Neural progenitor cell (in vitro differentiated cells): ENCODE results near the gene PTX3. TPM values are rescaled to one million over a fixed set of nuclear protein-coding genes. Genes with fewer than 3 reads are reported as not detected.

Experiments
- DNase-seq: peaks from one replicate; pipeline ENCODE4 v3.0.0-alpha.2; 2016; ENCODE audit warnings: low spot score
- H2AFZ ChIP-seq: fragments of 200-600 bp; sonication (generic); replicated peaks from 2 replicates; pipeline ENCODE4 v1.6.1; 2016; ENCODE audit warnings: antibody characterized with exemption
- H3F3A ChIP-seq: fragments of 200-600 bp; sonication (generic); 2 replicates; pipeline ENCODE4 v1.6.1; 2016; ENCODE audit warnings: antibody characterized with exemption, low read depth
- H3K27ac ChIP-seq: fragments of 200-600 bp; sonication (generic); 2 replicates; pipeline ENCODE4 v1.5.1; 2016; ENCODE audit warnings: mild to moderate bottlenecking
- H3K27me3 ChIP-seq: fragments of 200-600 bp; sonication (generic); 2 replicates; pipeline ENCODE4 v1.6.1; 2016; ENCODE audit warnings: mild to moderate bottlenecking, moderate library complexity
- H3K36me3 ChIP-seq: fragments of 200-600 bp; sonication (generic); 2 replicates; pipeline ENCODE4 v1.5.1; 2016
- H3K4me1 ChIP-seq: fragments of 200-600 bp; sonication (generic); 2 replicates; pipeline ENCODE4 v1.6.1; 2016; ENCODE audit warnings: mixed run types
- H3K4me2 ChIP-seq: fragments of 200-600 bp; sonication (generic); 2 replicates; pipeline ENCODE4 v1.6.1; 2016
- H3K4me3 ChIP-seq: fragments of 200-600 bp; sonication (generic); 2 replicates; pipeline ENCODE4 v1.5.1; 2016
- H3K79me2 ChIP-seq: fragments of 200-600 bp; sonication (generic); 2 replicates; pipeline ENCODE4 v1.6.1; 2016; ENCODE audit warnings: low read depth
- H3K9ac ChIP-seq: fragments of 200-600 bp; sonication (generic); 2 replicates; pipeline ENCODE4 v1.6.1; 2016
- H3K9me3 ChIP-seq: fragments of 200-600 bp; sonication (generic); 2 replicates; pipeline ENCODE4 v1.5.1; 2016; ENCODE audit warnings: low read depth
- H4K20me1 ChIP-seq: fragments of 200-600 bp; sonication (generic); 2 replicates; pipeline ENCODE4 v1.6.1; 2016; ENCODE audit warnings: low read depth
- H3K27ac Mint-ChIP-seq: 3 replicates; pipeline ENCODE4 v1.8.0; 2021; ENCODE audit warnings: mixed read lengths
- H3K27me3 Mint-ChIP-seq: 2 replicates; pipeline ENCODE4 v1.8.0; 2022; ENCODE audit warnings: low read depth, mild to moderate bottlenecking, inconsistent platforms, moderate library complexity, mixed read lengths; ENCODE audit not compliant: insufficient read depth
- H3K36me3 Mint-ChIP-seq: 3 replicates; pipeline ENCODE4 v1.8.0; 2021; ENCODE audit warnings: mixed read lengths
- H3K4me1 Mint-ChIP-seq: 3 replicates; pipeline ENCODE4 v1.8.0; 2021; ENCODE audit warnings: mixed read lengths
- H3K4me3 Mint-ChIP-seq: 3 replicates; pipeline ENCODE4 v1.8.0; 2021; ENCODE audit warnings: mild to moderate bottlenecking, moderate library complexity, mixed read lengths
- H3K9me3 Mint-ChIP-seq: 3 replicates; pipeline ENCODE4 v1.8.0; 2020; ENCODE audit warnings: mixed read lengths
- EZH2 ChIP-seq: fragments of 200-600 bp; sonication (generic); IDR thresholded peaks from 2 replicates; pipeline ENCODE4 v1.6.1; 2017; ENCODE audit warnings: antibody characterized with exemption, mild to moderate bottlenecking, moderate library complexity
- EZH2phosphoT487 ChIP-seq: fragments of 200-600 bp; sonication (generic); IDR thresholded peaks from 2 replicates; pipeline ENCODE4 v1.6.1; 2017; ENCODE audit warnings: antibody characterized with exemption
- total RNA-seq: library from RNA; depleted of rRNA; stranded (reverse); fragments of >200 nt; gene quantifications from 2 replicates; pipeline ENCODE4 v1.2.3, GENCODE V29; 2015; ENCODE audit warnings: low replicate concordance
- TF ChIP-seq, protein P1 (sequence below): fragments of 200-600 bp; sonication (generic); IDR thresholded peaks from 2 replicates; pipeline ENCODE4 v1.5.1; 2017; ENCODE audit warnings: antibody characterized with exemption, mild to moderate bottlenecking

Gene PTX3
- total RNA-seq, 1 donor from 2014 or later = 9.0 TPM

DNA sequence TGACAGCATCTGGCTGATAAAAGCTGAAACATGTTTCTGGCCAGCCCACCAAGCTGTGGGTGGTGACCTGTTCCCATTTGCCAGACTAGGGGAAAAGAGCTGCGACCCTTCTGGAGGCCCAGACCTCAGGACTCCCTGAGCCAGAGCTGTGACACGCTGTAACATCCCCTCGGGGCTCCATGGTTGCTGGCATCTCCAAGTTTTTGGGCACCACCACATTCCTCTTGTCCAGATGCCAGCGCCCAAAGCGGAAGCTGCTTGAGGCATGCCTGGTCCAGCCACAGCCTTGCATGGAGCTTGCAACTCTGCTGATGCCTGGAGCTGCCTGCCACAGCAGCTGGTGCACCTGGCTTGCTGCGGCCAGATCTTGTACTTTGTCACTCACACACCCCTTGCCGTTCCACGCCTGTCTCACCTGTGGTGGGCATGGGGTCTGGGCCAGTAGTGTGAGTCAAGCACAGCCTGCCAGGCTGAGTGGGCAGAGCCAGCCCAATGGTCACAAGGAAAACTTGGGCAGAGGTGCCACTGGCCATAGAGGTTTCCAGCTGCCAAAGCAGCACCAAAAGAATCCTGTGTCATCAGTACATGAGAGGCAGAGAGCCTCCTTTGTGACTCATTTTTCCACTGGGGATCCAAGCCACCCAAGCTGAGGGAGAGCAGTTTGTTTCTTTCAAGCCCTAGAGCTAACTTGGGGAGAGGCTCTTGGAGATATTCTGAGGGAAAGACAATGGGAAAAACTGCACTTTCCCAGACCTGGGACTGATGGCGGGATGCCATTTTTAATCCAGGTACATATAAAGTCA is 45.7 kb upstream of the PTX3 start:
- no peak overlapping the region for H3K4me2 ChIP-seq
- TF ChIP-seq, protein P1, sequence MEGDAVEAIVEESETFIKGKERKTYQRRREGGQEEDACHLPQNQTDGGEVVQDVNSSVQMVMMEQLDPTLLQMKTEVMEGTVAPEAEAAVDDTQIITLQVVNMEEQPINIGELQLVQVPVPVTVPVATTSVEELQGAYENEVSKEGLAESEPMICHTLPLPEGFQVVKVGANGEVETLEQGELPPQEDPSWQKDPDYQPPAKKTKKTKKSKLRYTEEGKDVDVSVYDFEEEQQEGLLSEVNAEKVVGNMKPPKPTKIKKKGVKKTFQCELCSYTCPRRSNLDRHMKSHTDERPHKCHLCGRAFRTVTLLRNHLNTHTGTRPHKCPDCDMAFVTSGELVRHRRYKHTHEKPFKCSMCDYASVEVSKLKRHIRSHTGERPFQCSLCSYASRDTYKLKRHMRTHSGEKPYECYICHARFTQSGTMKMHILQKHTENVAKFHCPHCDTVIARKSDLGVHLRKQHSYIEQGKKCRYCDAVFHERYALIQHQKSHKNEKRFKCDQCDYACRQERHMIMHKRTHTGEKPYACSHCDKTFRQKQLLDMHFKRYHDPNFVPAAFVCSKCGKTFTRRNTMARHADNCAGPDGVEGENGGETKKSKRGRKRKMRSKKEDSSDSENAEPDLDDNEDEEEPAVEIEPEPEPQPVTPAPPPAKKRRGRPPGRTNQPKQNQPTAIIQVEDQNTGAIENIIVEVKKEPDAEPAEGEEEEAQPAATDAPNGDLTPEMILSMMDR = no peak
- TF ChIP-seq EZH2 (no peak), EZH2phosphoT487 (no peak)
- H3K4me1 ChIP-seq = peaks cover 10% of the 10 kb centered on the region
- DNase-seq = no peak
- H4K20me1 ChIP-seq = no peaks in the 10 kb centered on the region
- H3K9me3 Mint-ChIP-seq = peaks cover 19% of the 10 kb centered on the region
- H3K9ac ChIP-seq = no peak overlapping the region
- H3K79me2 ChIP-seq = no peaks in the 10 kb centered on the region
- no peak overlapping the region for H2AFZ ChIP-seq
- no peaks in the 10 kb centered on the region for H3K9me3 ChIP-seq
- peaks cover 19% of the 10 kb centered on the region for H3K4me1 Mint-ChIP-seq
- no peaks in the 10 kb centered on the region for H3F3A ChIP-seq
- H3K36me3 ChIP-seq = no peaks in the 10 kb centered on the region
- no peak overlapping the region for H3K4me3 Mint-ChIP-seq
- H3K27me3 Mint-ChIP-seq = peaks cover 2% of the 10 kb centered on the region
- H3K4me3 ChIP-seq = no peak overlapping the region
- H3K27me3 ChIP-seq = no peaks in the 10 kb centered on the region
- H3K27ac ChIP-seq = no peak overlapping the region
- no peak overlapping the region for H3K27ac Mint-ChIP-seq
- peaks cover 20% of the 10 kb centered on the region for H3K36me3 Mint-ChIP-seq

DNA sequence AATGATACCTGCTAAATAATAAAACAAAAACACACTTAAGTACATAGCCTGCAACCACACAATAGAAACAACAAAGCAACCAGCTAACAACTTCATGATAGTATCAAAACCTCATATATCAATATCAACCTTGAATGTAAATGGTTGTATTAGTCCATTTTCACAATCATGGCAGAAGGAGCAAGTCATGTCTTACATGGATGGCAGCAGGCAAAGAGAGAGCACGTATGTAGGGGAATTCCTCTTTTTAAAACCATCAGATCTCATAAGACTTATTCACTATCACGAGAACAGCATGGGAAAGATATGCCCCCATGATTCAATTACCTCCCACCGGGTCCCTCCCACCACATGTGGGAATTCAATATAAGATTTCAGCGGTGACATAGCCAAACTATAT is 44.5 kb upstream of the PTX3 start:
- no peak overlapping the region for H2AFZ ChIP-seq
- peaks cover 23% of the 10 kb centered on the region for H3K36me3 Mint-ChIP-seq

DNA sequence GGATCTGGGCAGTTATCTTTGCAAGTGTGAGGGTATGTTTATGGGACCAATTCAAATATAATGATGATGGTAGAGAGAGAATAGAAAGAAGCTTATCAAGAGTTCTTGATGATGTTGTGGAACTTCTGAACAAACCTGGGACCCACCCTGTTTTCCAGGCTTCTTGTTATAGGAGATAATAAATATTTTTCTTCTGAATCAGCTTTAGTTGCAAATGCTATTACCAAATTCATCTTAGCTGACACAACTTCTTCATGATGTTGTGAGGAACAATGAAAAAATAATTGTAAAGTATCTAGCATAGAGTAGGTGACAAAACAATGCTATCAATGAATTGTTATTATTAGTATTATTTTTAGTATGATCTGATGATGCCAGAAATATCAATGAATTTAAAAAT is 43.5 kb upstream of the PTX3 start:
- Mint-ChIP-seq H3K4me3 (no peak overlapping the region), H3K27ac (no peak overlapping the region), H3K36me3 (peaks cover 29% of the 10 kb centered on the region), H3K27me3 (no peaks in the 10 kb centered on the region), H3K4me1 (peaks cover 4% of the 10 kb centered on the region), H3K9me3 (peaks cover 38% of the 10 kb centered on the region)
- DNase-seq = no peak
- H2AFZ ChIP-seq = no peak overlapping the region
- TF ChIP-seq, protein P1 = no peak
- TF ChIP-seq EZH2 = no peak
- TF ChIP-seq EZH2phosphoT487 = no peak
- H3K9ac ChIP-seq = no peak overlapping the region
- H3F3A ChIP-seq = no peaks in the 10 kb centered on the region
- no peaks in the 10 kb centered on the region for H3K36me3 ChIP-seq
- no peaks in the 10 kb centered on the region for H4K20me1 ChIP-seq
- no peak overlapping the region for H3K27ac ChIP-seq
- peaks cover 2% of the 10 kb centered on the region for H3K4me1 ChIP-seq
- no peak overlapping the region for H3K4me2 ChIP-seq
- no peak overlapping the region for H3K4me3 ChIP-seq
- H3K9me3 ChIP-seq = no peaks in the 10 kb centered on the region
- H3K79me2 ChIP-seq = no peaks in the 10 kb centered on the region
- H3K27me3 ChIP-seq = no peaks in the 10 kb centered on the region

More for the DNA sequence above, 44.5 kb upstream of the PTX3 start:
- H3K9ac ChIP-seq = no peak overlapping the region
- H3K4me3 ChIP-seq = no peak overlapping the region
- H3K36me3 ChIP-seq = no peaks in the 10 kb centered on the region
- no peak for DNase-seq
- Mint-ChIP-seq H3K9me3 (peaks cover 29% of the 10 kb centered on the region), H3K4me3 (no peak overlapping the region), H3K27ac (no peak overlapping the region), H3K27me3 (no peaks in the 10 kb centered on the region), H3K4me1 (peaks cover 12% of the 10 kb centered on the region)
- H3K27ac ChIP-seq = no peak overlapping the region
- no peaks in the 10 kb centered on the region for H3K79me2 ChIP-seq
- H3K27me3 ChIP-seq = no peaks in the 10 kb centered on the region
- no peaks in the 10 kb centered on the region for H3F3A ChIP-seq
- H3K4me2 ChIP-seq = no peak overlapping the region
- H3K9me3 ChIP-seq = no peaks in the 10 kb centered on the region
- H3K4me1 ChIP-seq = peaks cover 10% of the 10 kb centered on the region
- TF ChIP-seq, protein P1 = no peak
- no peak for TF ChIP-seq EZH2
- TF ChIP-seq EZH2phosphoT487 = no peak
- H4K20me1 ChIP-seq = no peaks in the 10 kb centered on the region
